Ovary (tissue), 3 donors: ENCODE measurements around the gene IWS1.

Source experiments
- POLR2A ChIP-seq: fragments of 450-650 bp; IDR thresholded peaks from one replicate; pipeline ENCODE4 v1.6.1; 2017; ENCODE audit warnings: antibody characterized with exemption, mild to moderate bottlenecking, moderate library complexity
- TF ChIP-seq, protein P1 (sequence below), 3 donors: fragments of 450-650 bp in 2 of 3; fragments of 200-600 bp in 1 of 3; IDR thresholded peaks; one replicate each; pipeline versions ENCODE4 v1.5.1 to v1.8.0; 2016 to 2022; ENCODE audit warnings: antibody characterized with exemption in 3 of 3, mild to moderate bottlenecking in 1 of 3
- donor health status: DM: no; HTN: no; CAD: no.

DNA sequence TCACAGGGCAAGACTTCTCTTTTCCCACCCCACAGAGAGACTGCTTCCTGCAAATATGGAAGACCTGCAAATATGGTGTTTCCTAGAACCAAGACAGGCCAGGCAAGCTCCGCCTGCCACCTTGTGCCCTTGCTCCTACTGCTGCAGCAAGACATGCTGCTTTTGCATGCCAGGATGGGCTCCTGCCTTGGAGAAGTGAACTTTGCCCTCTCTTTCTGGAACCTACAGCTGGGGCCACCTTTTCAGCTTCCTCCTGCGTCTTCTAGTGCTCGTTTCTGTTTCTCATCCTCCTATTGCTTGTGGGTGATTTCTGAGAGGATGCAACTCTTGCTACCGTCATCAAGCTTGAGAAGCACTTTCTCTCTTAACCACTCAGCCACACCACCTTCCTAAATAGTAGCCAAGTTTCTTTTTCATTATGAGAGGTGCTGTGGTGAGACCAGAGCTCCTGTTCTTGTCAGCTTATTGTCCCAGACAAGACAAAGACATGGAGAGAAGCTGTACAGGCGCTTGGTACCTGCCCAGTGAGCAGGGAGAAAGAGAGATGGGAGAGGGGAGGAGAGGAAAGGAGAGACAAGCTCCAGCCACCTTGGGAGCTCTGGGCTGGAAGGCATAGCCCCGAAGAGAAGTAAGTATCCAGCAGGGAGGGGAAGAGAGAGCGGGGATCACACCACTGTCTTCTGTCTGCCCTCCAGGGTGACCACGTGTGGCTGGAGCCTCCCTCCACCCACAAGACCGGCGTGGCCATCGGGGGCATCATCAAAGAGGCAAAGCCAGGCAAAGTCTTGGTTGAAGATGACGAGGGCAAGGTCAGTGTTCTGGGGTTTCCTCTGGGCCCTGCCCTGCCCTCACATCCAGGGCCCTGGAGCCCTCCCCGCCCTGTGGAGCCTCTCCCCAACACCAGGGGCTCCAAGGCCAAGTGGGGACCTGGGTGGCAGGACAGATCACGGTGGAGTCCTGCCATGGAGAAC lies 37.5 kb upstream of the IWS1 start:
- TF ChIP-seq POLR2A, result no peak
- TF ChIP-seq, protein P1, sequence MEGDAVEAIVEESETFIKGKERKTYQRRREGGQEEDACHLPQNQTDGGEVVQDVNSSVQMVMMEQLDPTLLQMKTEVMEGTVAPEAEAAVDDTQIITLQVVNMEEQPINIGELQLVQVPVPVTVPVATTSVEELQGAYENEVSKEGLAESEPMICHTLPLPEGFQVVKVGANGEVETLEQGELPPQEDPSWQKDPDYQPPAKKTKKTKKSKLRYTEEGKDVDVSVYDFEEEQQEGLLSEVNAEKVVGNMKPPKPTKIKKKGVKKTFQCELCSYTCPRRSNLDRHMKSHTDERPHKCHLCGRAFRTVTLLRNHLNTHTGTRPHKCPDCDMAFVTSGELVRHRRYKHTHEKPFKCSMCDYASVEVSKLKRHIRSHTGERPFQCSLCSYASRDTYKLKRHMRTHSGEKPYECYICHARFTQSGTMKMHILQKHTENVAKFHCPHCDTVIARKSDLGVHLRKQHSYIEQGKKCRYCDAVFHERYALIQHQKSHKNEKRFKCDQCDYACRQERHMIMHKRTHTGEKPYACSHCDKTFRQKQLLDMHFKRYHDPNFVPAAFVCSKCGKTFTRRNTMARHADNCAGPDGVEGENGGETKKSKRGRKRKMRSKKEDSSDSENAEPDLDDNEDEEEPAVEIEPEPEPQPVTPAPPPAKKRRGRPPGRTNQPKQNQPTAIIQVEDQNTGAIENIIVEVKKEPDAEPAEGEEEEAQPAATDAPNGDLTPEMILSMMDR (IDR thresholded peaks at IDR 0.05), result no peak
